Fibroblast of pulmonary artery (primary cell): ENCODE measurements around the gene TCF20.
A peak's percentile ranks its signal among the peaks of the same experiment; 100 is the strongest.

Source experiments
- DNase-seq: peaks from one replicate; pipeline ENCODE4 v3.0.0-alpha.2; 2010; ENCODE audit warnings: low read depth
- H3K4me3 ChIP-seq: replicated peaks from 2 replicates; pipeline ENCODE4 v1.5.1; 2011; ENCODE audit warnings: low read depth, mild to moderate bottlenecking, control low read depth, low read length, moderate library complexity
- TF ChIP-seq, protein P1 (sequence below): IDR thresholded peaks from 2 replicates; pipeline ENCODE4 v1.5.1; 2011; ENCODE audit warnings: mild to moderate bottlenecking, control low read depth, low read length, inconsistent platforms; ENCODE audit errors: missing control alignments

The TCF20 gene

DNA sequence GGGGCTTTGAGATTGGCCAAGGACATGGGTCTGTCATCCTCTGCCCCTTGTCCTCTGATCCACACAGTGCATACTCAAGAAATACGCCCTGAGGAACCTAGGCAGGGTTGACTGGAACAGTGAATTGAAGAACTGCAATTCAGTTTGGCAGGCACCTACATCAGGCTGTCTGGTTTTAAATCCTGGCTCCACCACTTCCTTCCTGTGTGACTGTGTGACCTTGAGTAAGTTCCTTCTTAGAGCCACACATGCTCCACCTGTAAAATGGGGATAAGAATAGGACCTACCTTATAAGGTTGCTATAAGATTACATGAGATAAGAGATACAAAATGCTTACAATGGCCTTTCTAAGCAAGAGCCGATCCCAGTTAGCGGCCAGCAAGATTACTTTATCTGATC is 15.8 kb upstream of the TCF20 start:
- DNase-seq = no peak
- H3K4me3 ChIP-seq = no peak overlapping the region
- TF ChIP-seq, protein P1, sequence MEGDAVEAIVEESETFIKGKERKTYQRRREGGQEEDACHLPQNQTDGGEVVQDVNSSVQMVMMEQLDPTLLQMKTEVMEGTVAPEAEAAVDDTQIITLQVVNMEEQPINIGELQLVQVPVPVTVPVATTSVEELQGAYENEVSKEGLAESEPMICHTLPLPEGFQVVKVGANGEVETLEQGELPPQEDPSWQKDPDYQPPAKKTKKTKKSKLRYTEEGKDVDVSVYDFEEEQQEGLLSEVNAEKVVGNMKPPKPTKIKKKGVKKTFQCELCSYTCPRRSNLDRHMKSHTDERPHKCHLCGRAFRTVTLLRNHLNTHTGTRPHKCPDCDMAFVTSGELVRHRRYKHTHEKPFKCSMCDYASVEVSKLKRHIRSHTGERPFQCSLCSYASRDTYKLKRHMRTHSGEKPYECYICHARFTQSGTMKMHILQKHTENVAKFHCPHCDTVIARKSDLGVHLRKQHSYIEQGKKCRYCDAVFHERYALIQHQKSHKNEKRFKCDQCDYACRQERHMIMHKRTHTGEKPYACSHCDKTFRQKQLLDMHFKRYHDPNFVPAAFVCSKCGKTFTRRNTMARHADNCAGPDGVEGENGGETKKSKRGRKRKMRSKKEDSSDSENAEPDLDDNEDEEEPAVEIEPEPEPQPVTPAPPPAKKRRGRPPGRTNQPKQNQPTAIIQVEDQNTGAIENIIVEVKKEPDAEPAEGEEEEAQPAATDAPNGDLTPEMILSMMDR = no peak

DNA sequence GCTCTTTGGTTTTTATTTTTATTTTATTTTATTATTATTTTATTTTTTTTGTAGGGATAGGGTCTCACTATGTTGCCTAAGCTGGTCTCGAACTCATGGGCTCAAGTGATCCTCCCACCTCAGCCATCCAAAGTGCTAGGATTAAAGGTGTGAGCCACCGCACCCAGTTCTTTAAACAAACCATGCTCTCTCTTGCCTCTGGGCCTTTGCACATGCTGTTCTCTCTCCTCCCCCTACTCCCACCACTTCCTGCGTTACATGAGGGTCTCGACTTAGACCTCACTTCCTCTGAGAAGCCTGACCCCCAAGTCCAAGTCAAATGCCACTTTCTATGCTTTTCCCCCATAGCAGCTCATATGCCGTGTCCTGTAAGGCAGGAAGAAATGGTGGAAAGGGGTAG is 15.2 kb upstream of the TCF20 start:
- no peak for DNase-seq
- no peak overlapping the region for H3K4me3 ChIP-seq
- TF ChIP-seq, protein P1 = no peak

DNA sequence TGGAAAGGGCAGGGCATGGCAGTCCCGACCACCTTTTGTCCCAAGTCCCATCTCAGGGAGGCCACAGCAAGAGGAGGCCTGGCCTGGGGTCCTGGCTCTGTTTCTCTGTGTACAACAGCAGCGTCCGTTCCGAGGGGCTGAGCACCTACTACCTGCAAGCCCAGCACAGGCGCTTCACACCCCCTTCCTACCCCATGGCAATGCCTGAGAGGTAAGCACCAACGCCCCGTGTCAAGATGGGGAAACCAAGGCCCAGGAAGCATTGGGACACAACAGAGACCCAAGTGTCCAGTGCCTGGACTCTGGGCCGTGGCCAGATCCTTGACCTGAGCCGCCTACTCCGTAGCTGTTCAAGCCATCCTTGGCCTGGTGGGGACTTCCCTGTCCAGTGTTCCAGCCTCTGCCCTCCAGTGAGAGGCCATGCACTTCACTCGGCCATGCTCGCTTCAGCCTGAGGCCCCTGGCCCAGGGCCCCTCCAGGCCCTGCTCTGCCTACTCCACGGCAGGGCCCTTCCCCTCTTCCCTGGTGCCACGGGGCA is 14.3 kb upstream of the TCF20 start:
- DNase-seq = no peak
- H3K4me3 ChIP-seq = no peak overlapping the region
- TF ChIP-seq, protein P1 = no peak

DNA sequence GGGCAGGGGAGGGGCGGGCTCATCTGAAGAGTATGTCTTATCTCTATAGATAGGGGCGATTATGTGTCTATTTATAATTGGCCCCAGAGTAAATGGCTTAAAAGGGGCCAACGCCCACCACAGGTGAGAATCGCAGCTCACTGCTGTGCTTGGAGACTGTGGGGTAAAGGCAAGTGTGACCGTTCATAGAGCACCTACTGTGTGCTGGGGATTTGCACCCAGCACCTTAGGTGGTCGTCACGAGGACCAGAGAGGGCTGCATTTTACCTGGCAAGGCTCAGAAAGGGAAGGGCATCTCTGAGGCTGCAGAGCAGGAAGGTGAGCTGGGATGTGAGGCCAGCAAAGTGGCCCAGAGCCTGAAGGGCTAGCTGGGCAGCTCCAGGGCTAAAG is 13.7 kb upstream of the TCF20 start:
- DNase-seq = no peak
- TF ChIP-seq, protein P1 = no peak
- no peak overlapping the region for H3K4me3 ChIP-seq

DNA sequence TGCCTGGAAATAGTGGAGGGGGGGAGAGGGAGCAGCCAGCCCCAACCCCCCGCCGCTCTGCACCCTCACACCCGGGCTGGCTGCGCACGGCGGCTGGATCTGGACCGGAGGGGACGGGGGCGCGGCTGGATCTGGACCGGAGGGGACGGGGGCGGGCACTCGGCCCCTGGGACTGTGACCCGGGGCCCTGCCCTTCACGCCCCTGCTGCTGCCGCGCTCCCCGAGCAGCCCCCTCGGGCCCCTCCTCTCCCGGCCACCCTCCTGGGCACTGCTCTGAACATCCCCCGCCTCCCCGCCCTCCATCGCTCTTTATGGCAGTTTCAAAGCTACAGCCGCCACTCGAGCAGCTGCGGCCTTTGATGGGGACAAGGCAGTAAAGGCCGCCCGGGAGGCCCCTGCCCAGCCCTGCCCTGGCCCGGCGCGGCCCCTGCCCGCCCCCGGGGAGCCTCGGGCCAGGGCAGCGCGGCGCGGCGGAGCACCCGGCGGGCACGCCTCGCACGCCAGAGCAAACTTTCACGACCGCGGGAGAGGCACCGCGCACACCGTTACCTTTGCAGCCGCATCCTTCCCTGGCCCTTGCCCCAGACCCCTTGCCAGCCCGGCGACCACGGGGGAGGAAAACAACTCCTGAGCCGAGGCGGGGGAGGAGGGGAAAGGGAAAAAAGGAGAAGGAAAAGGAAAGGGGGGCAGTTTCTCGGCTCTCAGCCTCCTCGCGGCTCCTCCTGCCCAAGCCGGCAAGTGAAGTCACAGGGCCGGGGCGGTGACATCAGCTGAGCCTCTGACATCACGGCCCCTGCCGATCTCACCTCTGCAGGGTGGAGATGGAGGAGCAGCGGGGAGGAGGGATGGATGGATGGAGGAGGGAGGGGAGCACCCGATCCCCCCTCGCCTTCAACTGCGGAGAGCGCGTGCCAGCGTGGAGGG is 13.1 kb upstream of the TCF20 start:
- H3K4me3 ChIP-seq = peak overlapping the region; percentile 36
- TF ChIP-seq, protein P1 = no peak
- DNase-seq = no peak

DNA sequence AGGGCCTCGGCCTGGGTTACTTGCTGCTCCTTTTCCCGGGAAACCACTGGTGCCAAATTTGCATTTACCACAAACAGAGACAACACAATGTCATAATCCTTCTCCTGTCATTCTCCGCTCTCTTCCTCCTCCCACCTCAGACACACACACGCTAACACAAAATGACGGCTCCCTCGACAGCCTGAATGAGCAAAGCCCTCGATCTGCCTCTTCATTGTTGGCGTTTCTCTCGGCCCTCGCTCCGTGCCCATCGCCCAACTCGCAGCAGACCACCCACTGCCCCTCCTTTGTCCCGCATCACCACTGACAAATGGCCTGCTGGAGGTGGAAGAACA is 12.5 kb upstream of the TCF20 start:
- DNase-seq = no peak
- no peak overlapping the region for H3K4me3 ChIP-seq
- TF ChIP-seq, protein P1 = no peak
